Smooth muscle cell (in vitro differentiated cells): ENCODE results near the gene SLC19A1. TPM values are rescaled to one million over a fixed set of nuclear protein-coding genes. Genes with fewer than 3 reads are reported as not detected.

Experiments used
- DNase-seq: peaks from one replicate; lab custom pipeline; 2025; ENCODE audit not compliant: unreplicated experiment; lab: John Stamatoyannopoulos, UW
- H2AFZ ChIP-seq: fragments of 200-600 bp; sonication (generic); 2 replicates; pipeline ENCODE4 v1.6.0; 2016; ENCODE audit warnings: antibody characterized with exemption, low read depth, mild to moderate bottlenecking
- H3F3A ChIP-seq: fragments of 200-600 bp; sonication (generic); 2 replicates; pipeline ENCODE4 v1.6.0; 2017; ENCODE audit warnings: antibody characterized with exemption, low read depth
- H3K27ac ChIP-seq: fragments of 200-600 bp; sonication (generic); 2 replicates; pipeline ENCODE4 v1.5.1; 2016; ENCODE audit warnings: low read depth, mild to moderate bottlenecking
- H3K27me3 ChIP-seq: fragments of 200-600 bp; sonication (generic); 2 replicates; pipeline ENCODE4 v1.6.1; 2016; ENCODE audit warnings: low read depth, mild to moderate bottlenecking
- H3K36me3 ChIP-seq: fragments of 200-600 bp; sonication (generic); 2 replicates; pipeline ENCODE4 v1.5.1; 2016; ENCODE audit warnings: low read depth
- H3K4me1 ChIP-seq: fragments of 200-600 bp; sonication (generic); 2 replicates; pipeline ENCODE4 v1.5.1; 2016; ENCODE audit warnings: low read depth
- H3K4me2 ChIP-seq: fragments of 200-600 bp; sonication (generic); 2 replicates; pipeline ENCODE4 v1.6.0; 2016; ENCODE audit warnings: mild to moderate bottlenecking
- H3K4me3 ChIP-seq: fragments of 200-600 bp; sonication (generic); 2 replicates; pipeline ENCODE4 v1.5.1; 2016; ENCODE audit warnings: mild to moderate bottlenecking
- H3K79me2 ChIP-seq: fragments of 200-600 bp; sonication (generic); 2 replicates; pipeline ENCODE4 v1.6.0; 2016; ENCODE audit warnings: low read depth, mild to moderate bottlenecking
- H3K9ac ChIP-seq: fragments of 200-600 bp; sonication (generic); 2 replicates; pipeline ENCODE4 v1.6.0; 2016; ENCODE audit warnings: low read depth
- H3K9me3 ChIP-seq: fragments of 200-600 bp; sonication (generic); replicated peaks from 2 replicates; pipeline ENCODE4 v1.5.1; 2016; ENCODE audit warnings: low read depth
- H4K20me1 ChIP-seq: fragments of 200-600 bp; sonication (generic); 2 replicates; pipeline ENCODE4 v1.6.0; 2016; ENCODE audit warnings: low read depth
- CTCF ChIP-seq: fragments of 200-600 bp; sonication (generic); IDR thresholded peaks from 2 replicates; pipeline ENCODE4 v1.5.1; 2017; ENCODE audit warnings: borderline replicate concordance, mild to moderate bottlenecking, antibody characterized with exemption; ENCODE audit not compliant: insufficient read depth, poor library complexity, severe bottlenecking
- WGBS: methylation state at CpG from one replicate; pipeline ENCODE4 v1.1.7; 2016; ENCODE audit warnings: low lambda C conversion rate; 5-methylcytosine and 5-hydroxymethylcytosine counted together
- polyA plus RNA-seq: library from polyadenylated mRNA; unstranded; fragments of >200 nt; fragmentation: Nextera tagmentation; extraction: Ambion mirVana; gene quantifications from 2 replicates; pipeline ENCODE4 v1.2.1, GENCODE V29; 2016
- total RNA-seq: library from RNA; depleted of rRNA; stranded (reverse); fragments of >200 nt; gene quantifications from 2 replicates; pipeline ENCODE4 v1.2.3, GENCODE V29; 2014

Gene SLC19A1
- total and polyA plus RNA-seq, 2 experiments from 2014 or later = 2.3 to 33.2 TPM

GRCh38 chr21:45513003-45513717, 29.1 kb downstream of the SLC19A1 start:
- DNase-seq = no peak
- Histone ChIP-seq H2AFZ (no peak overlapping the region), H3K4me3 (no peak overlapping the region), H3K27ac (no peak overlapping the region), H3K9me3 (no peaks in the 10 kb centered on the region), H3K27me3 (no peaks in the 10 kb centered on the region), H4K20me1 (peaks cover 15% of the 10 kb centered on the region), H3K4me1 (no peaks in the 10 kb centered on the region), H3K4me2 (no peak overlapping the region), H3K79me2 (no peaks in the 10 kb centered on the region), H3K9ac (no peak overlapping the region), H3F3A (no peaks in the 10 kb centered on the region), H3K36me3 (no peaks in the 10 kb centered on the region)
- 86% methylated on average over 19 of the region's 19 CpGs for WGBS
- no peak for TF ChIP-seq CTCF

GRCh38 chr21:45512626-45513002, 29.6 kb downstream of the SLC19A1 start:
- Histone ChIP-seq H3K36me3 (no peaks in the 10 kb centered on the region), H3K79me2 (no peaks in the 10 kb centered on the region), H3K9me3 (no peaks in the 10 kb centered on the region), H3K9ac (no peak overlapping the region), H3K27ac (no peak overlapping the region), H2AFZ (no peak overlapping the region), H3K4me1 (no peaks in the 10 kb centered on the region), H3K4me2 (no peak overlapping the region), H4K20me1 (peaks cover 18% of the 10 kb centered on the region), H3K27me3 (no peaks in the 10 kb centered on the region), H3K4me3 (no peak overlapping the region), H3F3A (no peaks in the 10 kb centered on the region)
- 92% methylated on average over 8 of the region's 8 CpGs for WGBS
- no peak for DNase-seq
- no peak for TF ChIP-seq CTCF

GRCh38 chr21:45511661-45512431, 30.4 kb downstream of the SLC19A1 start:
- no peak for TF ChIP-seq CTCF
- H3K4me3 ChIP-seq = no peak overlapping the region
- no peaks in the 10 kb centered on the region for H3K9me3 ChIP-seq
- no peaks in the 10 kb centered on the region for H3F3A ChIP-seq
- no peak overlapping the region for H3K9ac ChIP-seq
- H3K4me1 ChIP-seq = no peaks in the 10 kb centered on the region
- H3K27ac ChIP-seq = no peak overlapping the region
- peaks cover 20% of the 10 kb centered on the region for H4K20me1 ChIP-seq
- DNase-seq = no peak
- H3K36me3 ChIP-seq = no peaks in the 10 kb centered on the region
- no peaks in the 10 kb centered on the region for H3K27me3 ChIP-seq
- 93% methylated on average over 32 of the region's 35 CpGs for WGBS
- H3K79me2 ChIP-seq = no peaks in the 10 kb centered on the region
- no peak overlapping the region for H2AFZ ChIP-seq
- no peak overlapping the region for H3K4me2 ChIP-seq
